Neuronal stem cell (in vitro differentiated cells): Measurements from ENCODE around the gene PRR16.

Experiments
- DNase-seq: peaks from one replicate; pipeline ENCODE4 v3.0.0-alpha.2; 2013; ENCODE audit warnings: low spot score
- H2AFZ ChIP-seq: one replicate; pipeline ENCODE4 v1.6.1; 2013; ENCODE audit warnings: mild to moderate bottlenecking, low read length, inconsistent platforms
- H2AK5ac ChIP-seq: 2 replicates; pipeline ENCODE4 v1.6.1; 2013; ENCODE audit warnings: low read depth, mild to moderate bottlenecking, inconsistent platforms, low read length, moderate library complexity, mixed read lengths
- H2BK120ac ChIP-seq: 2 replicates; pipeline ENCODE4 v1.6.1; 2013; ENCODE audit warnings: low read depth, mild to moderate bottlenecking, inconsistent platforms, low read length, moderate library complexity, mixed read lengths
- H2BK12ac ChIP-seq: one replicate; pipeline ENCODE4 v1.6.1; 2013; ENCODE audit warnings: low read length, inconsistent platforms
- H2BK15ac ChIP-seq: 2 replicates; pipeline ENCODE4 v1.6.1; 2013; ENCODE audit warnings: mild to moderate bottlenecking, low read length, inconsistent platforms, mixed read lengths
- H2BK5ac ChIP-seq: one replicate; pipeline ENCODE4 v1.6.1; 2013; ENCODE audit warnings: inconsistent platforms, mild to moderate bottlenecking, low read length, moderate library complexity
- H3K14ac ChIP-seq: one replicate; pipeline ENCODE4 v1.6.1; 2013; ENCODE audit warnings: low read length, inconsistent platforms
- H3K18ac ChIP-seq: 2 replicates; pipeline ENCODE4 v1.6.1; 2013; ENCODE audit warnings: low read length, inconsistent platforms
- H3K23ac ChIP-seq: 2 replicates; pipeline ENCODE4 v1.6.1; 2013; ENCODE audit warnings: low read depth, mild to moderate bottlenecking, mixed read lengths, low read length, inconsistent platforms; ENCODE audit not compliant: poor library complexity
- H3K27ac ChIP-seq: replicated peaks from 3 replicates; pipeline ENCODE4 v1.5.1; 2013; ENCODE audit warnings: low read length, inconsistent platforms
- H3K27me3 ChIP-seq, 3 experiments: 2 replicates each; pipeline ENCODE4 v1.6.1; 2013; ENCODE audit warnings: low read length in 3 of 3, mild to moderate bottlenecking in 2 of 3, inconsistent platforms in 1 of 3, low read depth in 1 of 3, mixed read lengths in 1 of 3, moderate library complexity in 1 of 3; ENCODE audit not compliant: control insufficient read depth in 3 of 3, insufficient read depth in 3 of 3
- H3K36me3 ChIP-seq, 2 donors: replicated peaks in 1 of 2; 2 replicates each; pipeline ENCODE4 v1.6.1; 2013; ENCODE audit warnings: low read length in 2 of 2; ENCODE audit not compliant: control insufficient read depth in 2 of 2, insufficient read depth in 2 of 2
- H3K4ac ChIP-seq: 2 replicates; pipeline ENCODE4 v1.6.1; 2013; ENCODE audit warnings: inconsistent platforms, mild to moderate bottlenecking, low read length, moderate library complexity
- H3K4me1 ChIP-seq, 2 donors: 1 replicate in 1 of 2; 2 replicates in 1 of 2; pipeline ENCODE4 v1.6.1; 2013; ENCODE audit warnings: low read length in 2 of 2, low read depth in 1 of 2; ENCODE audit not compliant: control insufficient read depth in 2 of 2, insufficient read depth in 1 of 2
- H3K4me2 ChIP-seq: one replicate; pipeline ENCODE4 v1.6.1; 2013; ENCODE audit warnings: mild to moderate bottlenecking, low read length, inconsistent platforms; ENCODE audit not compliant: insufficient read depth, poor library complexity, severe bottlenecking
- H3K4me3 ChIP-seq, 2 donors: 2 replicates each; pipeline ENCODE4 v1.5.1; 2013; ENCODE audit warnings: low read length in 2 of 2, mild to moderate bottlenecking in 2 of 2, inconsistent platforms in 1 of 2, moderate library complexity in 1 of 2
- H3K79me1 ChIP-seq: one replicate; pipeline ENCODE4 v1.6.1; 2013; ENCODE audit warnings: low read depth, mild to moderate bottlenecking, inconsistent platforms, low read length, moderate library complexity
- H3K9ac ChIP-seq: one replicate; pipeline ENCODE4 v1.6.1; 2013; ENCODE audit warnings: mild to moderate bottlenecking, low read depth, low read length, inconsistent platforms; ENCODE audit not compliant: poor library complexity
- H3K9me3 ChIP-seq, 2 donors: replicated peaks in 1 of 2; 2 replicates each; pipeline versions ENCODE3 to v1.6.1; 2013; ENCODE audit warnings: low read length in 2 of 2, mild to moderate bottlenecking in 2 of 2, inconsistent platforms in 1 of 2, low read depth in 1 of 2, mixed read lengths in 1 of 2, moderate library complexity in 1 of 2; ENCODE audit not compliant: control insufficient read depth in 2 of 2, insufficient read depth in 1 of 2
- H4K8ac ChIP-seq: one replicate; pipeline ENCODE4 v1.6.1; 2013; ENCODE audit warnings: low read depth, mild to moderate bottlenecking, inconsistent platforms, low read length, moderate library complexity
- H4K91ac ChIP-seq: one replicate; pipeline ENCODE4 v1.6.1; 2013; ENCODE audit warnings: low read length, low read depth, mild to moderate bottlenecking, inconsistent platforms; ENCODE audit not compliant: poor library complexity
- WGBS, 2 donors: extraction: QIAGEN DNeasy Blood & Tissue Kit; methylation state at CpG; one replicate each; pipeline ENCODE4 v1.1.7; 2013; ENCODE audit warnings: missing lambda C conversion rate in 2 of 2, mixed read lengths in 1 of 2; ENCODE audit not compliant: insufficient read length in 2 of 2, insufficient replicate concordance in 1 of 2; ENCODE audit errors: extremely low coverage in 2 of 2; 5-methylcytosine and 5-hydroxymethylcytosine counted together

The PRR16 gene

DNA sequence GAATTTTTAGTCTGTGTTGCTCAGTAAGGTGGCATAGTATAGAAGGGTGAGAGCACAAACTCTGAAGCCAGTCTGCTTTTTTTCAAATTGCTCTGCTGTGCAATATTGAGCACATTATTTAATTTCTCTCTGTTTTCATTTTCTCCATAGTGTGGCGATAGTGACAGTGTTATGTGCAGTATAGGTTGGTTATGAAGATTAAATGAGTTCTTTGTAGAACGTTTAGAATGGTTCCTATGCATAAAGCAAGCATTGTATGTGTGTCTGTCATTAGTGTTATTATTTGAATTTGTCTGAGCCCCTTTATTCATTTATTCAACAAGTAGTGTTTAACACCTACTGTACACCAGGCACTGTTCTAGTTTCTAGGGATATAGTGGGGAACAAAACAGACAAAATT lies 9.2 kb downstream of the PRR16 start:
- Histone ChIP-seq H3K18ac (no peak overlapping the region), H3K4me1 (no peaks in the 10 kb centered on the region), H2BK5ac (no peak overlapping the region), H2BK15ac (no peak overlapping the region), H2BK12ac (no peak overlapping the region), H3K9ac (no peak overlapping the region), H2AK5ac (no peak overlapping the region), H3K4ac (no peak overlapping the region), H3K79me1 (no peaks in the 10 kb centered on the region), H3K36me3 (no peaks in the 10 kb centered on the region), H3K14ac (no peak overlapping the region), H2BK120ac (no peak overlapping the region), H3K23ac (no peak overlapping the region), H3K4me3 (no peak overlapping the region), H3K4me2 (no peak overlapping the region), H3K9me3 (no peaks in the 10 kb centered on the region), H3K27me3 (no peaks in the 10 kb centered on the region), H4K91ac (no peak overlapping the region), H3K27ac (no peak overlapping the region), H2AFZ (no peak overlapping the region), H4K8ac (no peak overlapping the region)
- DNase-seq: no peak
- no CpG with 5 or more reads among the region's 2 CpGs for WGBS, 2 donors

DNA sequence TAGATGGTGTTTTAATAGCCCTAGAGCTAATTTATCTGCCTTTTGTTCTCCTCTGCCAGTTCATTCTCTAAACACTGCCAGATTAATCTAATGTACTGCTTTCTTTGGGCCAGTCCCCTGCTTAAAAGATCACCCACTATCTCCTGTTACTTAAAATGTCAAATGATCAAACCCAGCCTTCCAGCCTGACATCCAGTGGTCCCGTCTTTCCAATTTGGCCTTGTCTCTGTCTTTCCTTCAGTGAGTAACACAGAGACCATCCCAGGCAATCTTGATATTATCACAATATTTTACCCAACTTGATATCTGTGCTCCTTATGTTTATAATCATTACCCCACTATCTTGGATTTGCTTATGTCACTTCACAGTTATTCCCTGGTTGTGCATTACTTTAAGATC lies 12.0 kb downstream of the PRR16 start:
- H3K27ac ChIP-seq: no peak overlapping the region
- no peak overlapping the region for H3K4me3 ChIP-seq
- no peak overlapping the region for H2AK5ac ChIP-seq

DNA sequence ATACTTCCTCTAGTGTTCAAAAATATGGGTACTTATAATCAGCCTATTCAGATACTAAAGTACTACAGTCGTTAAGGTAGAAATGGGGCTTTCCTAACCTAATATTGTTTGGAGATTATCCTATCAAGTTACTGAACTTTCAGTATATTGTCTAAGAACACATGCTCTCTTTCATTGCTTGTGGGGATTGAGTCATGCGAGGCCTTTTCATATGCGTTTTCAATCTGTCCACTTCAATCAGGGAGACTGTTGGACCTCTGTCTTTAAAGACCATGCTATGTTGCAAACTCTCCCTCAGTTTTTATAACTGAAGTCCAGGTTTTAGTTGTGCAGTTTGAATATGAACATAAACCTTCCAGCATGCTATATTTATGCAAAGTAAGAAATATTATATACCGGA lies 15.0 kb downstream of the PRR16 start:
- Histone ChIP-seq H4K8ac (no peak overlapping the region), H2BK15ac (no peak overlapping the region), H3K4me1 (no peaks in the 10 kb centered on the region), H2AFZ (no peak overlapping the region), H3K27me3 (no peaks in the 10 kb centered on the region), H2AK5ac (no peak overlapping the region), H3K79me1 (no peaks in the 10 kb centered on the region), H3K9ac (no peak overlapping the region), H2BK12ac (no peak overlapping the region), H3K23ac (no peak overlapping the region), H3K14ac (no peak overlapping the region), H2BK5ac (no peak overlapping the region), H3K18ac (no peak overlapping the region), H3K9me3 (no peaks in the 10 kb centered on the region), H3K4me3 (no peak overlapping the region), H3K27ac (no peak overlapping the region), H2BK120ac (no peak overlapping the region), H3K4ac (no peak overlapping the region), H4K91ac (no peak overlapping the region), H3K4me2 (no peak overlapping the region), H3K36me3 (no peaks in the 10 kb centered on the region)
- no CpG with 5 or more reads among the region's 4 CpGs for WGBS, 2 donors
- DNase-seq: no peak

More for the DNA sequence above, 12.0 kb downstream of the PRR16 start:
- no peaks in the 10 kb centered on the region for H3K36me3 ChIP-seq
- no peak for DNase-seq
- H3K9me3 ChIP-seq: no peaks in the 10 kb centered on the region
- H3K27me3 ChIP-seq: no peaks in the 10 kb centered on the region
- H2BK15ac ChIP-seq: no peak overlapping the region
- H3K14ac ChIP-seq: no peak overlapping the region
- H3K4me1 ChIP-seq: no peaks in the 10 kb centered on the region
- H3K18ac ChIP-seq: no peak overlapping the region
- H3K4ac ChIP-seq: no peak overlapping the region
- H2BK12ac ChIP-seq: no peak overlapping the region
- no peak overlapping the region for H2BK120ac ChIP-seq
- H3K23ac ChIP-seq: no peak overlapping the region
- no peaks in the 10 kb centered on the region for H3K79me1 ChIP-seq
- H2BK5ac ChIP-seq: no peak overlapping the region
- no peak overlapping the region for H4K8ac ChIP-seq
- H4K91ac ChIP-seq: no peak overlapping the region
- no peak overlapping the region for H3K4me2 ChIP-seq
- H3K9ac ChIP-seq: no peak overlapping the region
- WGBS, 2 donors: no CpG with 5 or more reads among the region's 1 CpG
- H2AFZ ChIP-seq: no peak overlapping the region

DNA sequence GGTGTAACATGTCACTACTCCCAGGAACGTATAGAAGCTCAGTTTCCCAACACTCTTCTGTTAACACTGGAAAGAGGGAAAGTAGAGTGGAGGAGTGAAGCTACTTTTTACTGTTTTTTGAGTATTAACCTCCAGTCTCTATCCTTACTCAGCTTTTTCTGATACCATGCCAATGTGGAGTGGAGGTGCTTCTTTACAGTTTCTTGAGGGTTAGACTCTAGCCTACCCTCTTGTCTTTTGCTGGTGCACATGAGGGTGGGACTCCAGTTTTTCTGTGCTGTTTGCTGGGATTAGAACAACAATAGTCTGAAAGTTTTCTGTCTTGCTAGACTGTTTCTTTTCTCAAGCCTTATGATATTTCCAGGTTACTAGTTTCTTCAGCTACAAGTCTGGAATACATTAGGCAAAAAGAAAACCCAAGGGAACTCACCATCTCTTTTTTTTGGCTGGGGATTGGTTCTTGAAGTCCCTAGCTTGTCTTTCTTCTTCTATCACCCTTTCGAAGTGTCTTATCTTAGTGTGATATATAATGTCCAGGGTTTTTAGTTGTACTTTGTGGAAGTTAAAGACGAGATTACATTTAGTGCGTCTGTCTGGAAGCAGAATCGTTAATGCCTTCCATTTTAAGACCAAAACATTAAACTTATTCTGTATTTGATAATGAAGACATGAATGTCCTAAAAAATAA lies 35.9 kb downstream of the PRR16 start:
- Histone ChIP-seq H3K4ac (no peak overlapping the region), H4K91ac (no peak overlapping the region), H2BK5ac (no peak overlapping the region), H2BK120ac (no peak overlapping the region), H3K23ac (no peak overlapping the region), H4K8ac (no peak overlapping the region), H3K27me3 (no peaks in the 10 kb centered on the region), H3K9me3 (no peaks in the 10 kb centered on the region), H3K18ac (no peak overlapping the region), H3K4me3 (no peak overlapping the region), H2BK15ac (no peak overlapping the region), H2AK5ac (no peak overlapping the region), H3K36me3 (no peaks in the 10 kb centered on the region), H3K4me1 (peaks cover 0 to 2% of the 10 kb centered on the region in 2 donors), H3K27ac (no peak overlapping the region), H2BK12ac (no peak overlapping the region), H2AFZ (no peak overlapping the region), H3K14ac (no peak overlapping the region), H3K79me1 (no peaks in the 10 kb centered on the region), H3K9ac (no peak overlapping the region), H3K4me2 (no peak overlapping the region)
- DNase-seq: no peak
- WGBS, 2 donors: no CpG with 5 or more reads among the region's 5 CpGs
